ENCODE results near the gene BCLAF1. TPM values are rescaled to one million over a fixed set of nuclear protein-coding genes. Genes with fewer than 3 reads are reported as not detected.

BCLAF1 gene
- total and polyA plus RNA-seq, 2 donors (not counting 1 experiment from before 2014, with no cell fraction given) = 39.3 to 268 TPM

DNA sequence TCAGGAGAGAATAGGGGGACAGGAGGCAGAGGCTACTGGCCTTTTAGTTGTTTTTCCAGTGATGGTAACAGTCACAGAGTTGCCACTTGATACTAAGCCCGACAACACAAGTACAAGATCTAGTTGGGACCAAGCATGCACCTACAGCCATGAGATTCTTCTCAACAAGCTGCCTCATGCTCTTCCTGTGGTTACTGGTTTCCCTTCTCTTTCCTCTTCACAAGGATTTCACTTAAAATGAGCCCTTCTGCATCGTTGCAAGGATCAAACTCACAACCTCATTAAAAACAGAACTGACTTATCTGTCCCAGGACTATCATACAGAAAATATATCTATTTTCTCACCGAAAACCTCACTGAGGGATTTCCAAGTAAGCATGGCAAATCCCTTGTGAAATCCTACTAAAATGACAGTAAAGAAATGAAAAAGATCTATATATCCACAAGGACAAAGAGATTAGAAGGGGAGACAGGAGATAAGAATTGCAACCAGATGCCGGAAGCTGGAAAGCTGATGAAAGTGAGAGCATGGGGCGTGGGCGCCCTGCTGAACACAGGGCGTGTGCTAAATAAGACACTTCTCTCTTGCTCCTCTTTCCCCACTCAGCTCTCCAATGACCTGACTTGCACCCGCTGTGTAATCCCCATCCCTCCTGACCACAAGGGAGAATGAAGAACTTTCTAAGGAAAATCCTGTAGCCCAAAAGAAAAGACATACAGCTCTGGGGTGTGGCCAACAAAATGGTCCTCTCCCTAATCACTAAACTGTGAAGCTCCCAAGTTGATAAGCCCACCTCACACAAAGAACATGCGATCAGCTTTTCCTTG, 53.0 kb downstream of the BCLAF1 start:
- no peak overlapping the region for H2AFZ ChIP-seq (ENCODE audit: insufficient read depth, low read depth, low read length, poor library complexity, severe bottlenecking)
- no peaks in the 10 kb centered on the region for H3K9me3 Mint-ChIP-seq (ENCODE audit: insufficient read depth)

DNA sequence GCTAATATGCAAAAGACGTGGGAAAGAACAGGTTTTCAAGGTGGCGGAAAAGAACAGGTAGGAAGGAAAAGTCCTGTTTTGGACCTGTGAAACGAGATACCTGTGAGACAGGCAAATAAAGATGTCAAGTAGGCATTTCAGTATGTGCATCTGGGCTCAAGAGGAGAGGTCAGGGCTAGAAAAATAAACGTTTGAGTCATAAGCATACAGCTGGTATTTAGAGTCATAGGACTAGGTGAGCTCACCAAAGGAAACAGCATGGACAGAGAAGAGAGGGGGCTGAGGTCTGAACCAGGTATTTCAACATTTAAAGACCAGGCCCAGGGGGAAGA, 54.4 kb downstream of the BCLAF1 start:
- H3K36me3 ChIP-seq (replicated peaks in 1 of 2; ENCODE audit: control extremely low read depth in 1 of 2, control insufficient read depth in 1 of 2, extremely low read depth in 1 of 2, insufficient read depth in 2 of 2, low read length in 1 of 2) = no peaks in the 10 kb centered on the region
- WGBS (ENCODE audit: insufficient coverage) = 91% methylated on average over 4 of the region's 4 CpGs
- ATAC-seq (ENCODE audit: low read depth) (no peak), DNase-seq (no peak)
- H3K4me1 ChIP-seq (ENCODE audit: control insufficient read depth in 2 of 2, insufficient read depth in 2 of 2, low read length in 2 of 2) = no peaks in the 10 kb centered on the region
- H3K4me2 ChIP-seq (replicated peaks; ENCODE audit: low read depth, low read length, poor library complexity, severe bottlenecking) = no peak overlapping the region
- H3K27me3 ChIP-seq (replicated peaks in 1 of 4; ENCODE audit: control extremely low read depth in 1 of 4, control insufficient read depth in 3 of 4, insufficient read depth in 4 of 4, low read length in 3 of 4) = no peaks in the 10 kb centered on the region
- intact Hi-C loops (cut with micrococcal nuclease) = no loop called here
- no peak overlapping the region for H3K27ac ChIP-seq (ENCODE audit: low read length in 2 of 2)
- H4K20me1 ChIP-seq (ENCODE audit: control insufficient read depth, insufficient read depth, low read length, poor library complexity, severe bottlenecking) = no peaks in the 10 kb centered on the region
- H3K4me3 Mint-ChIP-seq = no peak overlapping the region
- no peaks in the 10 kb centered on the region for H3K9me3 ChIP-seq (ENCODE audit: control extremely low read depth in 1 of 3, control insufficient read depth in 2 of 3, insufficient read depth in 1 of 3, low read length in 2 of 3)
- POLR2A ChIA-PET = no interaction called here
- TF ChIP-seq, protein P1, sequence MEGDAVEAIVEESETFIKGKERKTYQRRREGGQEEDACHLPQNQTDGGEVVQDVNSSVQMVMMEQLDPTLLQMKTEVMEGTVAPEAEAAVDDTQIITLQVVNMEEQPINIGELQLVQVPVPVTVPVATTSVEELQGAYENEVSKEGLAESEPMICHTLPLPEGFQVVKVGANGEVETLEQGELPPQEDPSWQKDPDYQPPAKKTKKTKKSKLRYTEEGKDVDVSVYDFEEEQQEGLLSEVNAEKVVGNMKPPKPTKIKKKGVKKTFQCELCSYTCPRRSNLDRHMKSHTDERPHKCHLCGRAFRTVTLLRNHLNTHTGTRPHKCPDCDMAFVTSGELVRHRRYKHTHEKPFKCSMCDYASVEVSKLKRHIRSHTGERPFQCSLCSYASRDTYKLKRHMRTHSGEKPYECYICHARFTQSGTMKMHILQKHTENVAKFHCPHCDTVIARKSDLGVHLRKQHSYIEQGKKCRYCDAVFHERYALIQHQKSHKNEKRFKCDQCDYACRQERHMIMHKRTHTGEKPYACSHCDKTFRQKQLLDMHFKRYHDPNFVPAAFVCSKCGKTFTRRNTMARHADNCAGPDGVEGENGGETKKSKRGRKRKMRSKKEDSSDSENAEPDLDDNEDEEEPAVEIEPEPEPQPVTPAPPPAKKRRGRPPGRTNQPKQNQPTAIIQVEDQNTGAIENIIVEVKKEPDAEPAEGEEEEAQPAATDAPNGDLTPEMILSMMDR (IDR thresholded peaks at IDR 0.05) = no peak
- TF ChIP-seq EZH2 (IDR thresholded peaks at IDR 0.05; ENCODE audit: borderline replicate concordance, insufficient read depth, low read depth, low read length, poor library complexity, severe bottlenecking) = no peak
- no peaks in the 10 kb centered on the region for H3K4me1 Mint-ChIP-seq
- H3K9me3 Mint-ChIP-seq (ENCODE audit: insufficient read depth) = no peaks in the 10 kb centered on the region
- H3K27me3 Mint-ChIP-seq = no peaks in the 10 kb centered on the region
- H3K4me3 ChIP-seq (ENCODE audit: control extremely low read depth in 1 of 5, extremely low read depth in 1 of 5, insufficient read depth in 1 of 5, low read depth in 2 of 5, low read length in 4 of 5) = no peak overlapping the region
- no peak overlapping the region for H3K27ac Mint-ChIP-seq
- CTCF ChIA-PET = interaction anchor here (3.6 kb wide), 1 partner anchor 9 kb away, joined by 21 read pairs; no protein-coding TSS in a partner anchor
- no peak overlapping the region for H3K9ac ChIP-seq (ENCODE audit: low read length)
- no peaks in the 10 kb centered on the region for H3K79me2 ChIP-seq (ENCODE audit: control insufficient read depth, insufficient read depth, low read length)
- H2AFZ ChIP-seq (ENCODE audit: insufficient read depth, low read depth, low read length, poor library complexity, severe bottlenecking) = no peak overlapping the region

More for the DNA sequence above, 53.0 kb downstream of the BCLAF1 start:
- no peak overlapping the region for H3K4me3 ChIP-seq (ENCODE audit: control extremely low read depth in 1 of 5, extremely low read depth in 1 of 5, insufficient read depth in 1 of 5, low read depth in 2 of 5, low read length in 4 of 5)
- no peaks in the 10 kb centered on the region for H3K36me3 ChIP-seq (replicated peaks in 1 of 2; ENCODE audit: control extremely low read depth in 1 of 2, control insufficient read depth in 1 of 2, extremely low read depth in 1 of 2, insufficient read depth in 2 of 2, low read length in 1 of 2)
- H3K27ac ChIP-seq (ENCODE audit: low read length in 2 of 2) = no peak overlapping the region
- no peak overlapping the region for H3K9ac ChIP-seq (ENCODE audit: low read length)
- ATAC-seq (ENCODE audit: low read depth) = no peak
- H3K9me3 ChIP-seq (ENCODE audit: control extremely low read depth in 1 of 3, control insufficient read depth in 2 of 3, insufficient read depth in 1 of 3, low read length in 2 of 3) = no peaks in the 10 kb centered on the region
- H3K4me1 ChIP-seq (ENCODE audit: control insufficient read depth in 2 of 2, insufficient read depth in 2 of 2, low read length in 2 of 2) = no peaks in the 10 kb centered on the region
- no peaks in the 10 kb centered on the region for H3K4me1 Mint-ChIP-seq
- ChIA-PET POLR2A (no interaction called here), CTCF (interaction anchor here (0.8 to 3.6 kb wide), 3 partner anchors 10 to 354 kb away, joined by 3 to 21 read pairs (median 3); no protein-coding TSS in a partner anchor)
- intact Hi-C loops (cut with micrococcal nuclease) = no loop called here
- H3K27ac Mint-ChIP-seq = no peak overlapping the region
- 40% methylated on average over 3 of the region's 9 CpGs for WGBS (ENCODE audit: insufficient coverage)
- H4K20me1 ChIP-seq (ENCODE audit: control insufficient read depth, insufficient read depth, low read length, poor library complexity, severe bottlenecking) = no peaks in the 10 kb centered on the region
- H3K27me3 Mint-ChIP-seq = no peaks in the 10 kb centered on the region
- DNase-seq = no peak
- no peaks in the 10 kb centered on the region for H3K79me2 ChIP-seq (ENCODE audit: control insufficient read depth, insufficient read depth, low read length)
- H3K4me2 ChIP-seq (replicated peaks; ENCODE audit: low read depth, low read length, poor library complexity, severe bottlenecking) = no peak overlapping the region
- H3K4me3 Mint-ChIP-seq = no peak overlapping the region
- no peak for TF ChIP-seq EZH2 (IDR thresholded peaks at IDR 0.05; ENCODE audit: borderline replicate concordance, insufficient read depth, low read depth, low read length, poor library complexity, severe bottlenecking)
- TF ChIP-seq, protein P1 (IDR thresholded peaks at IDR 0.05) = no peak
- no peaks in the 10 kb centered on the region for H3K27me3 ChIP-seq (replicated peaks in 1 of 4; ENCODE audit: control extremely low read depth in 1 of 4, control insufficient read depth in 3 of 4, insufficient read depth in 4 of 4, low read length in 3 of 4)
